ENCODE measurements around the gene ACSF3.

The ACSF3 gene

GRCh38 chr16:89074803-89075688 is 18.6 kb upstream of the ACSF3 start:
- Histone ChIP-seq H3K4me3 (ENCODE audit: extremely low read depth, insufficient read depth, low read length, poor library complexity, severe bottlenecking) (no peak overlapping the region), H3K36me3 (ENCODE audit: control insufficient read depth, insufficient read depth, low read length) (no peaks in the 10 kb centered on the region), H3K4me1 (ENCODE audit: control insufficient read depth, insufficient read depth, low read length, poor library complexity, severe bottlenecking) (no peaks in the 10 kb centered on the region), H3K27ac (ENCODE audit: low read depth, low read length, severe bottlenecking) (no peak overlapping the region), H3K9me3 (ENCODE audit: control insufficient read depth, low read length) (peaks cover 25% of the 10 kb centered on the region)
- 96% methylated on average over 29 to 34 of the region's 37 CpGs for WGBS, 2 experiments (ENCODE audit: insufficient coverage in 2 of 2)

GRCh38 chr16:89076159-89076558 is 17.5 kb upstream of the ACSF3 start:
- Histone ChIP-seq H3K36me3 (ENCODE audit: control insufficient read depth, insufficient read depth, low read length) (no peaks in the 10 kb centered on the region), H3K27ac (ENCODE audit: low read depth, low read length, severe bottlenecking) (no peak overlapping the region), H3K4me1 (ENCODE audit: control insufficient read depth, insufficient read depth, low read length, poor library complexity, severe bottlenecking) (no peaks in the 10 kb centered on the region), H3K9me3 (ENCODE audit: control insufficient read depth, low read length) (peaks cover 25% of the 10 kb centered on the region), H3K4me3 (ENCODE audit: extremely low read depth, insufficient read depth, low read length, poor library complexity, severe bottlenecking) (no peak overlapping the region)
- 91% methylated on average over 13 to 14 of the region's 14 CpGs for WGBS, 2 experiments (ENCODE audit: insufficient coverage in 2 of 2)

- Histone ChIP-seq H3K4me1 (ENCODE audit: control insufficient read depth, insufficient read depth, low read length, poor library complexity, severe bottlenecking) (no peaks in the 10 kb centered on the region), H3K4me3 (ENCODE audit: extremely low read depth, insufficient read depth, low read length, poor library complexity, severe bottlenecking) (no peak overlapping the region), H3K36me3 (ENCODE audit: control insufficient read depth, insufficient read depth, low read length) (no peaks in the 10 kb centered on the region), H3K9me3 (ENCODE audit: control insufficient read depth, low read length) (peaks cover 25% of the 10 kb centered on the region), H3K27ac (ENCODE audit: low read depth, low read length, severe bottlenecking) (no peak overlapping the region)
- WGBS, 2 experiments (ENCODE audit: insufficient coverage in 2 of 2), result 76 to 83% methylated on average over 10 to 16 of the region's 16 CpGs
These were observed 16.6 kb upstream of the ACSF3 start for GRCh38 chr16:89077076-89077475.

GRCh38 chr16:89078172-89078571 is 15.5 kb upstream of the ACSF3 start:
- no peaks in the 10 kb centered on the region for H3K4me1 ChIP-seq (ENCODE audit: control insufficient read depth, insufficient read depth, low read length, poor library complexity, severe bottlenecking)
- no peaks in the 10 kb centered on the region for H3K36me3 ChIP-seq (ENCODE audit: control insufficient read depth, insufficient read depth, low read length)
- no peak overlapping the region for H3K4me3 ChIP-seq (ENCODE audit: extremely low read depth, insufficient read depth, low read length, poor library complexity, severe bottlenecking)
- peaks cover 25% of the 10 kb centered on the region for H3K9me3 ChIP-seq (ENCODE audit: control insufficient read depth, low read length)
- H3K27ac ChIP-seq (ENCODE audit: low read depth, low read length, severe bottlenecking), result no peak overlapping the region
- 80 to 84% methylated on average over 6 to 8 of the region's 8 CpGs for WGBS, 2 experiments (ENCODE audit: insufficient coverage in 2 of 2)

GRCh38 chr16:89079434-89079980 is 14.1 kb upstream of the ACSF3 start:
- Histone ChIP-seq H3K4me1 (ENCODE audit: control insufficient read depth, insufficient read depth, low read length, poor library complexity, severe bottlenecking) (no peaks in the 10 kb centered on the region), H3K9me3 (ENCODE audit: control insufficient read depth, low read length) (peaks cover 16% of the 10 kb centered on the region), H3K4me3 (ENCODE audit: extremely low read depth, insufficient read depth, low read length, poor library complexity, severe bottlenecking) (no peak overlapping the region), H3K36me3 (ENCODE audit: control insufficient read depth, insufficient read depth, low read length) (no peaks in the 10 kb centered on the region), H3K27ac (ENCODE audit: low read depth, low read length, severe bottlenecking) (no peak overlapping the region)
- 84 to 89% methylated on average over 16 of the region's 19 CpGs for WGBS, 2 experiments (ENCODE audit: insufficient coverage in 2 of 2)

- no peaks in the 10 kb centered on the region for H3K36me3 ChIP-seq (ENCODE audit: control insufficient read depth, insufficient read depth, low read length)
- peaks cover 11% of the 10 kb centered on the region for H3K9me3 ChIP-seq (ENCODE audit: control insufficient read depth, low read length)
- H3K4me1 ChIP-seq (ENCODE audit: control insufficient read depth, insufficient read depth, low read length, poor library complexity, severe bottlenecking), result no peaks in the 10 kb centered on the region
- H3K27ac ChIP-seq (ENCODE audit: low read depth, low read length, severe bottlenecking), result no peak overlapping the region
- no peak overlapping the region for H3K4me3 ChIP-seq (ENCODE audit: extremely low read depth, insufficient read depth, low read length, poor library complexity, severe bottlenecking)
- 91 to 93% methylated on average over 33 of the region's 33 CpGs for WGBS, 2 experiments (ENCODE audit: insufficient coverage in 2 of 2)
These were observed 13.3 kb upstream of the ACSF3 start for GRCh38 chr16:89080196-89080853.

- Histone ChIP-seq H3K36me3 (ENCODE audit: control insufficient read depth, insufficient read depth, low read length) (no peaks in the 10 kb centered on the region), H3K27ac (ENCODE audit: low read depth, low read length, severe bottlenecking) (no peak overlapping the region), H3K4me1 (ENCODE audit: control insufficient read depth, insufficient read depth, low read length, poor library complexity, severe bottlenecking) (no peaks in the 10 kb centered on the region), H3K9me3 (ENCODE audit: control insufficient read depth, low read length) (no peaks in the 10 kb centered on the region), H3K4me3 (ENCODE audit: extremely low read depth, insufficient read depth, low read length, poor library complexity, severe bottlenecking) (no peak overlapping the region)
- WGBS, 2 experiments (ENCODE audit: insufficient coverage in 2 of 2), result 82 to 86% methylated on average over 9 to 13 of the region's 13 CpGs
These were observed 12.1 kb upstream of the ACSF3 start for GRCh38 chr16:89081556-89081955.

- Histone ChIP-seq H3K36me3 (ENCODE audit: control insufficient read depth, insufficient read depth, low read length) (no peaks in the 10 kb centered on the region), H3K9me3 (ENCODE audit: control insufficient read depth, low read length) (no peaks in the 10 kb centered on the region), H3K4me1 (ENCODE audit: control insufficient read depth, insufficient read depth, low read length, poor library complexity, severe bottlenecking) (no peaks in the 10 kb centered on the region), H3K4me3 (ENCODE audit: extremely low read depth, insufficient read depth, low read length, poor library complexity, severe bottlenecking) (no peak overlapping the region), H3K27ac (ENCODE audit: low read depth, low read length, severe bottlenecking) (no peak overlapping the region)
- 82 to 85% methylated on average over 9 to 11 of the region's 12 CpGs for WGBS, 2 experiments (ENCODE audit: insufficient coverage in 2 of 2)
These were observed 9.2 kb upstream of the ACSF3 start for GRCh38 chr16:89084411-89084810.

GRCh38 chr16:89084814-89085612 is 8.6 kb upstream of the ACSF3 start:
- Histone ChIP-seq H3K9me3 (ENCODE audit: control insufficient read depth, low read length) (no peaks in the 10 kb centered on the region), H3K36me3 (ENCODE audit: control insufficient read depth, insufficient read depth, low read length) (no peaks in the 10 kb centered on the region), H3K27ac (ENCODE audit: low read depth, low read length, severe bottlenecking) (no peak overlapping the region), H3K4me1 (ENCODE audit: control insufficient read depth, insufficient read depth, low read length, poor library complexity, severe bottlenecking) (no peaks in the 10 kb centered on the region), H3K4me3 (ENCODE audit: extremely low read depth, insufficient read depth, low read length, poor library complexity, severe bottlenecking) (no peak overlapping the region)
- WGBS, 2 experiments (ENCODE audit: insufficient coverage in 2 of 2), result 79% methylated on average over 27 to 28 of the region's 28 CpGs

- WGBS, 2 experiments (ENCODE audit: insufficient coverage in 2 of 2), result 57 to 61% methylated on average over 8 to 9 of the region's 9 CpGs
- H3K4me3 ChIP-seq (ENCODE audit: extremely low read depth, insufficient read depth, low read length, poor library complexity, severe bottlenecking), result no peak overlapping the region
- no peaks in the 10 kb centered on the region for H3K4me1 ChIP-seq (ENCODE audit: control insufficient read depth, insufficient read depth, low read length, poor library complexity, severe bottlenecking)
- no peak overlapping the region for H3K27ac ChIP-seq (ENCODE audit: low read depth, low read length, severe bottlenecking)
- H3K36me3 ChIP-seq (ENCODE audit: control insufficient read depth, insufficient read depth, low read length), result no peaks in the 10 kb centered on the region
- no peaks in the 10 kb centered on the region for H3K9me3 ChIP-seq (ENCODE audit: control insufficient read depth, low read length)
These were observed 7.9 kb upstream of the ACSF3 start for GRCh38 chr16:89085755-89086154.

All from mesodermal cell (in vitro differentiated cells).